HepG2 (cell line): ENCODE data around the gene PSMC2. TPM values are rescaled to one million over a fixed set of nuclear protein-coding genes. Genes with fewer than 3 reads are reported as not detected.
"Not testable (repeated sequence)": the region's sequence is repeated elsewhere in the genome, so short reads cannot be mapped to it uniquely, and the experiment has no call there.

Experiments
- ATAC-seq: fragments of 200-7000 bp; cut with Tn5 transposase; 3 replicates; pipeline ENCODE4 v1.9.1; 2020; ENCODE audit warnings: mild to moderate bottlenecking, moderate library complexity
- BruUV-seq: library from RNA; stranded (reverse); fragments of 400-500 nt; replicated peaks from 2 replicates; lab custom pipeline; 2021; lab: Mats Ljungman, UMichigan
- CTCF ChIA-PET: fragments of 300-600 bp; formaldehyde crosslinking; extraction: SDS; loops from one replicate; lab custom pipeline; 2021; ENCODE audit warnings: low total read pairs, inconsistent platforms, low intra/inter-chr PET ratio; lab: Yijun Ruan, JAX
- POLR2A ChIA-PET: fragments of 350-600 bp; sonication (Branson Sonifier 250); formaldehyde crosslinking; loops from one replicate; lab custom pipeline; 2020; ENCODE audit warnings: antibody characterized with exemption, inconsistent platforms; lab: Yijun Ruan, JAX
- DNase-seq: peaks from one replicate; pipeline ENCODE4 v3.0.0-alpha.2; 2015; ENCODE audit warnings: low spot score
- FAIRE-seq: peaks from 3 replicates; lab custom pipeline; 2011; peaks lifted over from hg19 to GRCh38; lab: Jason Lieb, UNC
- H2AFZ ChIP-seq: one replicate; pipeline ENCODE4 v1.6.1; 2011; ENCODE audit warnings: low read length, inconsistent platforms
- H3K27ac ChIP-seq: fragments of 300-600 bp; 3 replicates; pipeline ENCODE4 v1.8.0; 2011; ENCODE audit warnings: mixed run types, mild to moderate bottlenecking, mixed read lengths, low read length, inconsistent platforms; ENCODE audit not compliant: insufficient read depth; ENCODE audit errors: extremely low read length
- H3K27me3 ChIP-seq, 2 experiments: fragments of 200-600 bp in 1 of 2; 2 replicates in 1 of 2; 3 replicates in 1 of 2; pipeline versions ENCODE4 v1.6.0 to v1.8.0; 2011; ENCODE audit warnings: low read length in 2 of 2, mild to moderate bottlenecking in 2 of 2, moderate library complexity in 2 of 2, inconsistent platforms in 1 of 2; ENCODE audit not compliant: insufficient read depth in 2 of 2, control insufficient read depth in 1 of 2
- H3K36me3 ChIP-seq, 2 experiments: fragments of 200-600 bp in 1 of 2; replicated peaks in 1 of 2; 2 replicates in 1 of 2; 3 replicates in 1 of 2; pipeline versions ENCODE4 v1.5.1 to v1.8.0; 2011; ENCODE audit warnings: low read length in 2 of 2, inconsistent platforms in 1 of 2; ENCODE audit not compliant: insufficient read depth in 2 of 2, control insufficient read depth in 1 of 2
- H3K4me1 ChIP-seq: 2 replicates; pipeline ENCODE4 v1.5.1; 2012; ENCODE audit warnings: low read length, inconsistent platforms; ENCODE audit not compliant: insufficient read depth
- H3K4me2 ChIP-seq: 2 replicates; pipeline ENCODE4 v1.6.0; 2011; ENCODE audit warnings: low read depth, low read length, inconsistent platforms
- H3K4me3 ChIP-seq, 3 experiments: fragments of 200-600 bp in 1 of 3; sonication (generic), shearing (Covaris generic) in 1 of 3; replicated peaks in 1 of 3; 2 replicates each; pipeline ENCODE4 v1.5.1; 2011 to 2016; ENCODE audit warnings: low read length in 3 of 3, inconsistent platforms in 2 of 3, low read depth in 2 of 3, mild to moderate bottlenecking in 2 of 3, control low read depth in 1 of 3, mixed read lengths in 1 of 3; ENCODE audit not compliant: insufficient read depth in 1 of 3
- H3K79me2 ChIP-seq: one replicate; pipeline ENCODE4 v1.6.1; 2011; ENCODE audit warnings: low read length, inconsistent platforms; ENCODE audit not compliant: insufficient read depth
- H3K9ac ChIP-seq: 2 replicates; pipeline ENCODE4 v1.6.0; 2011; ENCODE audit warnings: mild to moderate bottlenecking, low read depth, low read length, inconsistent platforms; ENCODE audit not compliant: insufficient read depth
- H3K9me3 ChIP-seq: 2 replicates; pipeline ENCODE4 v1.5.1; 2012; ENCODE audit warnings: mild to moderate bottlenecking, low read length
- H4K20me1 ChIP-seq: 2 replicates; pipeline ENCODE4 v1.6.0; 2011; ENCODE audit warnings: inconsistent platforms, mild to moderate bottlenecking, low read length, moderate library complexity; ENCODE audit not compliant: insufficient read depth
- POGZ ChIP-seq: sonication (generic); formaldehyde crosslinking; IDR thresholded peaks from 2 replicates; pipeline ENCODE4 v1.4.0; 2020; ENCODE audit warnings: mild to moderate bottlenecking, missing genetic modification reagents
- SNAI1 ChIP-seq: sonication (generic); formaldehyde crosslinking; IDR thresholded peaks from 2 replicates; pipeline ENCODE4 v1.5.0; 2020; ENCODE audit warnings: mild to moderate bottlenecking, missing genetic modification reagents, borderline replicate concordance
- SOX13 ChIP-seq, 3 experiments: fragments of 450-650 bp in 1 of 3; sonication (generic) in 1 of 3; formaldehyde crosslinking in 1 of 3; IDR thresholded peaks in 2 of 3; conservative IDR thresholded peaks in 1 of 3; 2 replicates each; pipeline versions ENCODE4 v1.5.0 to v1.6.1; 2016 to 2020; ENCODE audit warnings: antibody characterized with exemption in 1 of 3, mild to moderate bottlenecking in 1 of 3, missing compliant biosample characterization in 1 of 3, missing genetic modification reagents in 1 of 3, moderate library complexity in 1 of 3
- STAG1 ChIP-seq: sonication (generic); formaldehyde crosslinking; IDR thresholded peaks from 2 replicates; pipeline ENCODE4 v1.4.0; 2020; ENCODE audit warnings: missing genetic modification reagents
- ZMYM4 ChIP-seq: sonication (generic); formaldehyde crosslinking; IDR thresholded peaks from 2 replicates; pipeline ENCODE4 v1.8.1; 2023; ENCODE audit warnings: mild to moderate bottlenecking, missing genetic modification reagents
- ZNF331 ChIP-seq: sonication (generic); formaldehyde crosslinking; IDR thresholded peaks from 2 replicates; pipeline ENCODE4 v1.4.0; 2020; ENCODE audit warnings: missing genetic modification reagents
- ZNF543 ChIP-seq: sonication (generic); formaldehyde crosslinking; IDR thresholded peaks from 2 replicates; pipeline ENCODE4 v1.4.0; 2020; ENCODE audit warnings: mild to moderate bottlenecking, missing genetic modification reagents
- ZSCAN31 ChIP-seq: sonication (generic); formaldehyde crosslinking; IDR thresholded peaks from 2 replicates; pipeline ENCODE4 v1.5.0; 2020; ENCODE audit warnings: low read depth, mild to moderate bottlenecking, missing genetic modification reagents
- WGBS: methylation state at CpG from one replicate; pipeline ENCODE4 v1.1.6; 2017; ENCODE audit warnings: low lambda C conversion rate; 5-methylcytosine and 5-hydroxymethylcytosine counted together
- in situ Hi-C: cut with HindIII; loops from 2 replicates; pipeline ENCODE4 v1.10.0; 2017; ENCODE audit warnings: low pct_unique_long_range_greater_than_20kb; ENCODE audit not compliant: extremely low pct_ligation_motif_present
- intact Hi-C: fragments of 100-400 bp; cut with micrococcal nuclease; formaldehyde crosslinking; loops from one replicate; pipeline ENCODE4 v1.10.0; 2022; ENCODE audit not compliant: unreplicated experiment
- polyA plus RNA-seq, 8 experiments: library from polyadenylated mRNA; depleted of rRNA in 3 of 8; stranded (reverse) in 7 of 8; unstranded in 1 of 8; fragments of >200 nt; fragmentation: Illumina TruSeq in 4 of 8; extraction: Trizol in 4 of 8; gene quantifications; 2 replicates each; pipeline versions ENCODE4 v1.2.1 to v1.2.3, GENCODE V29; 2011 to 2016; ENCODE audit warnings: low read depth in 4 of 8, missing spikeins in 1 of 8, mixed read lengths in 1 of 8; ENCODE audit not compliant: insufficient read depth in 1 of 8
- total RNA-seq, 5 experiments: library from RNA; depleted of rRNA; stranded (reverse); fragments of >200 nt; fragmentation: Illumina TruSeq; extraction: Trizol; gene quantifications; 2 replicates each; pipeline ENCODE4 v1.2.3, GENCODE V29; 2016; ENCODE audit warnings: low read depth in 1 of 5
- TF ChIP-seq, protein P1 (sequence below), 2 experiments: sonication (generic) in 1 of 2; formaldehyde crosslinking in 1 of 2; IDR thresholded peaks; 2 replicates each; pipeline versions ENCODE4 v1.4.0 to v1.6.1; 2018 to 2020; ENCODE audit warnings: missing genetic modification reagents in 2 of 2, borderline replicate concordance in 1 of 2, low read depth in 1 of 2, mild to moderate bottlenecking in 1 of 2, missing biosample characterization in 1 of 2

PSMC2 gene
- total and polyA plus RNA-seq, 2 of the 13 experiments (the other 11 are each of a cell fraction or from before 2014, with no cell fraction given), result 89.9 to 181 TPM

- TF ChIP-seq POGZ (CRISPR knock-in tag), result no peak
These were observed 51.2 kb downstream of the PSMC2 start (continued) for GRCh38 chr7:103398483-103399127.

DNA sequence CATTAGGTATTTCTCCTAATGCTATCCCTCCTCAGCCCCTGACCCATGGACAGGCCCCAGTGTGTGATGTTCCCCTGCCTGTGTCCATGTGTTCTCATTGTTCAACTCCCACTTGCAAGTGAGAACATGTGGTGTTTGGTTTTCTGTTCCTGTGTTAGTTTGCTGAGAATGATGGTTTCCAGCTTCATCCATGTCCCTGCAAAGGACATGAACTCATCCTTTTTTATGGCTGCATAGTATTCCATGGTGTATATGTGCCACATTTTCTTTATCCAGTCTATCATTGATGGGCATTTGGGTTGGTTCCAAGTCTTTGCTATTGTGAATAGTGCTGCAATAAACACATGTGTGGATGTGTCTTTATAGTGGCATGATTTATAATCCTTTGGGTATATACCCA is 52.2 kb downstream of the PSMC2 start:
- H3K9ac ChIP-seq, H3K79me2 ChIP-seq, H3K9me3 ChIP-seq, CTCF ChIA-PET, H3K4me1 ChIP-seq, ATAC-seq, intact Hi-C loops, H3K27me3 ChIP-seq, FAIRE-seq, H3K4me2 ChIP-seq, BruUV-seq, H3K36me3 ChIP-seq, H2AFZ ChIP-seq, H3K27ac ChIP-seq, POLR2A ChIA-PET, DNase-seq, H4K20me1 ChIP-seq, H3K4me3 ChIP-seq: not testable (repeated sequence)
- in situ Hi-C loops, result loop anchor here (10.0 kb wide), 1 partner anchor 55 kb away; the partner anchor contains the start of genes DNAJC2 and PSMC2

GRCh38 chr7:103405789-103406613 is 58.6 kb downstream of the PSMC2 start:
- peak; percentile 69 for ATAC-seq
- WGBS, result 50% methylated on average over 5 of the region's 7 CpGs
- H3K27ac ChIP-seq, result peak overlapping the region; percentile 28
- FAIRE-seq; H4K20me1 ChIP-seq; H3K79me2 ChIP-seq; H3K9me3 ChIP-seq; H3K27me3 ChIP-seq; H2AFZ ChIP-seq; H3K36me3 ChIP-seq; BruUV-seq; H3K9ac ChIP-seq; TF ChIP-seq SOX13 (IDR thresholded peaks at IDR 0.05): not testable (repeated sequence)
- peaks cover 21% of the 10 kb centered on the region for H3K4me1 ChIP-seq
- DNase-seq, result peak; percentile 51
- intact Hi-C loops, result loop anchor here (2.0 kb wide), 2 partner anchors 17 to 61 kb away; partner anchors contain the start of gene DNAJC2
- peak overlapping the region in 1 of 3 experiments; percentile 11; a peak in 1 of 6 replicates for H3K4me3 ChIP-seq
- ChIA-PET POLR2A (interaction anchor here (0.7 to 2.4 kb wide), 6 partner anchors 18 to 110 kb away, joined by 3 to 13 read pairs (median 4); partner anchors contain the start of genes DNAJC2, PMPCB and PSMC2), CTCF (interaction anchor here (3.1 kb wide), 1 partner anchor 109 kb away, joined by 36 read pairs; the partner anchor contains the start of gene PMPCB)
- in situ Hi-C loops, result loop anchor here (5.0 to 10.0 kb wide), 2 partner anchors 61 to 109 kb away; partner anchors contain the start of genes DNAJC2, PMPCB and PSMC2
- peak overlapping the region; percentile 70 for H3K4me2 ChIP-seq
- TF ChIP-seq ZMYM4 (CRISPR knock-in tag) (0 out of 2 replicates have a peak, but pooled peaks have one; percentile 41), ZNF543 (0 out of 2 replicates have a peak, but pooled peaks have one; percentile 37), STAG1 (peak; percentile 12; the same call in 1 of the 2 replicates), ZSCAN31 (CRISPR knock-in tag) (peak; percentile 49; the same call in 1 of the 2 replicates), SOX13 (CRISPR knock-in tag; conservative IDR thresholded peaks at IDR 0.05 in 1 of 2, IDR thresholded peaks at IDR 0.05 in 1 of 2) (0 out of 4 replicates have a peak, but pooled peaks of 1 of the 2 experiments have one; percentile 19), ZNF331 (CRISPR knock-in tag) (0 out of 2 replicates have a peak, but pooled peaks have one; percentile 27), SNAI1 (CRISPR knock-in tag) (peak; percentile 42; the same call in 1 of the 2 replicates)
- TF ChIP-seq, protein P1, sequence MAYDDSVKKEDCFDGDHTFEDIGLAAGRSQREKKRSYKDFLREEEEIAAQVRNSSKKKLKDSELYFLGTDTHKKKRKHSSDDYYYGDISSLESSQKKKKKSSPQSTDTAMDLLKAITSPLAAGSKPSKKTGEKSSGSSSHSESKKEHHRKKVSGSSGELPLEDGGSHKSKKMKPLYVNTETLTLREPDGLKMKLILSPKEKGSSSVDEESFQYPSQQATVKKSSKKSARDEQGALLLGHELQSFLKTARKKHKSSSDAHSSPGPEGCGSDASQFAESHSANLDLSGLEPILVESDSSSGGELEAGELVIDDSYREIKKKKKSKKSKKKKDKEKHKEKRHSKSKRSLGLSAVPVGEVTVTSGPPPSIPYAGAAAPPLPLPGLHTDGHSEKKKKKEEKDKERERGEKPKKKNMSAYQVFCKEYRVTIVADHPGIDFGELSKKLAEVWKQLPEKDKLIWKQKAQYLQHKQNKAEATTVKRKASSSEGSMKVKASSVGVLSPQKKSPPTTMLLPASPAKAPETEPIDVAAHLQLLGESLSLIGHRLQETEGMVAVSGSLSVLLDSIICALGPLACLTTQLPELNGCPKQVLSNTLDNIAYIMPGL (CRISPR knock-in tag; IDR thresholded peaks at IDR 0.05; ENCODE audit: borderline replicate concordance in 1 of 2, low read depth in 1 of 2), result peak in 1 of 2 experiments; percentile 60; a peak in 1 of 4 replicates
